HepG2 (cell line): ENCODE results near the gene CCDC82. TPM values are rescaled to one million over a fixed set of nuclear protein-coding genes. Genes with fewer than 3 reads are reported as not detected.

Experiments
- ATAC-seq: fragments of 200-7000 bp; cut with Tn5 transposase; 3 replicates; pipeline ENCODE4 v1.9.1; 2020; ENCODE audit warnings: mild to moderate bottlenecking, moderate library complexity
- BruUV-seq: library from RNA; stranded (reverse); fragments of 400-500 nt; replicated peaks from 2 replicates; lab custom pipeline; 2021; lab: Mats Ljungman, UMichigan
- CTCF ChIA-PET: fragments of 300-600 bp; formaldehyde crosslinking; extraction: SDS; loops from one replicate; lab custom pipeline; 2021; ENCODE audit warnings: low total read pairs, inconsistent platforms, low intra/inter-chr PET ratio; lab: Yijun Ruan, JAX
- POLR2A ChIA-PET: fragments of 350-600 bp; sonication (Branson Sonifier 250); formaldehyde crosslinking; loops from one replicate; lab custom pipeline; 2020; ENCODE audit warnings: antibody characterized with exemption, inconsistent platforms; lab: Yijun Ruan, JAX
- DNase-seq: peaks from one replicate; pipeline ENCODE4 v3.0.0-alpha.2; 2015; ENCODE audit warnings: low spot score
- FAIRE-seq: peaks from 3 replicates; lab custom pipeline; 2011; peaks lifted over from hg19 to GRCh38; lab: Jason Lieb, UNC
- H2AFZ ChIP-seq: one replicate; pipeline ENCODE4 v1.6.1; 2011; ENCODE audit warnings: low read length, inconsistent platforms
- H3K27ac ChIP-seq: fragments of 300-600 bp; 3 replicates; pipeline ENCODE4 v1.8.0; 2011; ENCODE audit warnings: mixed run types, mild to moderate bottlenecking, mixed read lengths, low read length, inconsistent platforms; ENCODE audit not compliant: insufficient read depth; ENCODE audit errors: extremely low read length
- H3K27me3 ChIP-seq, 2 experiments: fragments of 200-600 bp in 1 of 2; 2 replicates in 1 of 2; 3 replicates in 1 of 2; pipeline versions ENCODE4 v1.6.0 to v1.8.0; 2011; ENCODE audit warnings: low read length in 2 of 2, mild to moderate bottlenecking in 2 of 2, moderate library complexity in 2 of 2, inconsistent platforms in 1 of 2; ENCODE audit not compliant: insufficient read depth in 2 of 2, control insufficient read depth in 1 of 2
- H3K36me3 ChIP-seq, 2 experiments: fragments of 200-600 bp in 1 of 2; replicated peaks in 1 of 2; 2 replicates in 1 of 2; 3 replicates in 1 of 2; pipeline versions ENCODE4 v1.5.1 to v1.8.0; 2011; ENCODE audit warnings: low read length in 2 of 2, inconsistent platforms in 1 of 2; ENCODE audit not compliant: insufficient read depth in 2 of 2, control insufficient read depth in 1 of 2
- H3K4me1 ChIP-seq: 2 replicates; pipeline ENCODE4 v1.5.1; 2012; ENCODE audit warnings: low read length, inconsistent platforms; ENCODE audit not compliant: insufficient read depth
- H3K4me2 ChIP-seq: 2 replicates; pipeline ENCODE4 v1.6.0; 2011; ENCODE audit warnings: low read depth, low read length, inconsistent platforms
- H3K4me3 ChIP-seq, 3 experiments: fragments of 200-600 bp in 1 of 3; sonication (generic), shearing (Covaris generic) in 1 of 3; replicated peaks in 1 of 3; 2 replicates each; pipeline ENCODE4 v1.5.1; 2011 to 2016; ENCODE audit warnings: low read length in 3 of 3, inconsistent platforms in 2 of 3, low read depth in 2 of 3, mild to moderate bottlenecking in 2 of 3, control low read depth in 1 of 3, mixed read lengths in 1 of 3; ENCODE audit not compliant: insufficient read depth in 1 of 3
- H3K79me2 ChIP-seq: one replicate; pipeline ENCODE4 v1.6.1; 2011; ENCODE audit warnings: low read length, inconsistent platforms; ENCODE audit not compliant: insufficient read depth
- H3K9ac ChIP-seq: 2 replicates; pipeline ENCODE4 v1.6.0; 2011; ENCODE audit warnings: mild to moderate bottlenecking, low read depth, low read length, inconsistent platforms; ENCODE audit not compliant: insufficient read depth
- H3K9me3 ChIP-seq: 2 replicates; pipeline ENCODE4 v1.5.1; 2012; ENCODE audit warnings: mild to moderate bottlenecking, low read length
- H4K20me1 ChIP-seq: 2 replicates; pipeline ENCODE4 v1.6.0; 2011; ENCODE audit warnings: inconsistent platforms, mild to moderate bottlenecking, low read length, moderate library complexity; ENCODE audit not compliant: insufficient read depth
- ERF ChIP-seq: IDR thresholded peaks from 2 replicates; pipeline ENCODE4 v1.6.1; 2018; ENCODE audit warnings: missing biosample characterization, missing genetic modification reagents
- ETV5 ChIP-seq: IDR thresholded peaks from 2 replicates; pipeline ENCODE4 v1.6.1; 2018; ENCODE audit warnings: missing biosample characterization, missing genetic modification reagents, inconsistent platforms, borderline replicate concordance
- GTF3A ChIP-seq: sonication (generic); formaldehyde crosslinking; conservative IDR thresholded peaks from 2 replicates; pipeline ENCODE4 v1.4.0; 2020; ENCODE audit warnings: mild to moderate bottlenecking, missing genetic modification reagents
- KDM5B ChIP-seq: sonication (generic); formaldehyde crosslinking; IDR thresholded peaks from 2 replicates; pipeline ENCODE4 v1.4.0; 2020; ENCODE audit warnings: missing genetic modification reagents, mild to moderate bottlenecking, borderline replicate concordance
- LCORL ChIP-seq, 2 experiments: fragments of 450-650 bp in 1 of 2; sonication (generic) in 1 of 2; formaldehyde crosslinking in 1 of 2; IDR thresholded peaks; 2 replicates each; pipeline versions ENCODE4 v1.5.0 to v1.6.1; 2017 to 2020; ENCODE audit warnings: antibody characterized with exemption in 1 of 2, missing genetic modification reagents in 1 of 2
- MED1 ChIP-seq: sonication (generic); formaldehyde crosslinking; IDR thresholded peaks from 2 replicates; pipeline ENCODE4 v1.4.0; 2020; ENCODE audit warnings: missing genetic modification reagents
- POLR2AphosphoS5 ChIP-seq: IDR thresholded peaks from 2 replicates; pipeline ENCODE4 v1.6.1; 2012; ENCODE audit warnings: low read depth, low read length
- ZNF563 ChIP-seq: sonication (generic); formaldehyde crosslinking; IDR thresholded peaks from 2 replicates; pipeline ENCODE4 v1.8.0; 2022; ENCODE audit warnings: mild to moderate bottlenecking, moderate library complexity, missing genetic modification reagents
- ZNF672 ChIP-seq: sonication (generic); formaldehyde crosslinking; IDR thresholded peaks from 2 replicates; pipeline ENCODE4 v1.8.1; 2022; ENCODE audit warnings: missing genetic modification reagents
- ZNF737 ChIP-seq: sonication (generic); formaldehyde crosslinking; IDR thresholded peaks from 2 replicates; pipeline ENCODE4 v1.5.0; 2020; ENCODE audit warnings: missing genetic modification reagents, mild to moderate bottlenecking, borderline replicate concordance
- ZSCAN20 ChIP-seq: sonication (generic); formaldehyde crosslinking; IDR thresholded peaks from 2 replicates; pipeline ENCODE4 v1.4.0; 2020; ENCODE audit warnings: missing genetic modification reagents, mild to moderate bottlenecking, borderline replicate concordance
- WGBS: methylation state at CpG from one replicate; pipeline ENCODE4 v1.1.6; 2017; ENCODE audit warnings: low lambda C conversion rate; 5-methylcytosine and 5-hydroxymethylcytosine counted together
- in situ Hi-C: cut with HindIII; loops from 2 replicates; pipeline ENCODE4 v1.10.0; 2017; ENCODE audit warnings: low pct_unique_long_range_greater_than_20kb; ENCODE audit not compliant: extremely low pct_ligation_motif_present
- intact Hi-C: fragments of 100-400 bp; cut with micrococcal nuclease; formaldehyde crosslinking; loops from one replicate; pipeline ENCODE4 v1.10.0; 2022; ENCODE audit not compliant: unreplicated experiment
- polyA plus RNA-seq, 8 experiments: library from polyadenylated mRNA; depleted of rRNA in 3 of 8; stranded (reverse) in 7 of 8; unstranded in 1 of 8; fragments of >200 nt; fragmentation: Illumina TruSeq in 4 of 8; extraction: Trizol in 4 of 8; gene quantifications; 2 replicates each; pipeline versions ENCODE4 v1.2.1 to v1.2.3, GENCODE V29; 2011 to 2016; ENCODE audit warnings: low read depth in 4 of 8, missing spikeins in 1 of 8, mixed read lengths in 1 of 8; ENCODE audit not compliant: insufficient read depth in 1 of 8
- total RNA-seq, 5 experiments: library from RNA; depleted of rRNA; stranded (reverse); fragments of >200 nt; fragmentation: Illumina TruSeq; extraction: Trizol; gene quantifications; 2 replicates each; pipeline ENCODE4 v1.2.3, GENCODE V29; 2016; ENCODE audit warnings: low read depth in 1 of 5
- TF ChIP-seq, protein P1 (sequence below): sonication (generic); formaldehyde crosslinking; IDR thresholded peaks from 2 replicates; pipeline ENCODE4 v1.5.0; 2020; ENCODE audit warnings: missing genetic modification reagents, mild to moderate bottlenecking, borderline replicate concordance
- TF ChIP-seq, protein P2 (sequence below), 2 experiments: fragments of 450-650 bp in 1 of 2; sonication (generic) in 1 of 2; formaldehyde crosslinking; IDR thresholded peaks; 2 replicates each; pipeline versions ENCODE4 v1.5.0 to v1.8.0; 2020 to 2022; ENCODE audit warnings: mild to moderate bottlenecking in 1 of 2, missing genetic modification reagents in 1 of 2
- TF ChIP-seq, protein P3 (sequence below): sonication (generic); formaldehyde crosslinking; conservative IDR thresholded peaks from 2 replicates; pipeline ENCODE4 v1.8.1; 2023; ENCODE audit warnings: missing genetic modification reagents
- TF ChIP-seq, protein P4 (sequence below): sonication (generic); formaldehyde crosslinking; IDR thresholded peaks from 2 replicates; pipeline ENCODE4 v1.8.1; 2022; ENCODE audit warnings: mild to moderate bottlenecking, missing genetic modification reagents
- TF ChIP-seq, protein P5 (sequence below): sonication (generic); formaldehyde crosslinking; IDR thresholded peaks from 2 replicates; pipeline ENCODE4 v1.5.0; 2020; ENCODE audit warnings: missing genetic modification reagents

Gene CCDC82
- total and polyA plus RNA-seq, 2 of the 13 experiments (the other 11 are each of a cell fraction or from before 2014, with no cell fraction given) = 19.7 to 25.7 TPM

DNA sequence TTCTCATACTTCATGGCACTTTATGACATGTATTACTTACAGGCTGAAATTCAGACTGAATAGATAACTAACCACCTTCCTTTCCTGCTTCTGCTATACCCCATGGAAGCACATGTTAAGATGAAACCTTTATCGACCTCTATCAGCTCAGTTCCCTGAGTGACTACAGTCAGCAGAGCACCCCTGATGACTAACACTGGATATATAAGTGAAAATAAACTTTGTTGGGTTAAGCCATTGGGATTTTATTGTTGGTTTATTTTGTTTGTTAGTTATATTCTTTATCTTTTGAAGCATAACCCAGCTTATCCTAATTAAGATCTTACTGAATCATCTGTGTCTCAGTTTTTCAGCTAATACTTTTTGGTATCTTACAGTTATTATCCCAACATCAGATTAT, 23.7 kb downstream of the CCDC82 start (continued):
- TF ChIP-seq MED1 = no peak

DNA sequence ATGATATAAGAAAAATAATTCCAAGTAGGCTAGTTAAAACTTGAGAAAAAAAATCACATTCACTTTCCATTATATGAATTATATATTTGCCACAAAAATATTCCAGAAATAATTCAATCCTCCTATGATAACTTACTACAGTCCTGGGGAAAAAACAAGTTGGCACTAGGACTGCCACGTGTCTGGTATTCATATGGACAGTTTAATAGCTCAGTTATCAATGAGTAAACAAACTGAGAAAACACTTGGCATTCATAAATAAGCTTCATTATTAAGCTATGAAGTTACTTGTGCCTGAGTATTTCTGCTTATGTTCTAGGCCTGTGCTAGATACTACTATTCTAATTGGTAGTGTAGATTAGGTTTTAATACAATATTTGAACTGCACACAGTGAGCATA, 24.2 kb downstream of the CCDC82 start:
- H3K9ac ChIP-seq = no peak overlapping the region
- no peaks in the 10 kb centered on the region for H3K79me2 ChIP-seq
- peaks cover 2 to 39% of the 10 kb centered on the region in 2 experiments for H3K36me3 ChIP-seq
- in situ Hi-C loops = no loop called here
- no peak overlapping the region for H3K4me3 ChIP-seq
- H4K20me1 ChIP-seq = no peaks in the 10 kb centered on the region
- WGBS = 100% methylated on average over 1 of the region's 1 CpG
- no peak overlapping the region for H3K27ac ChIP-seq
- H2AFZ ChIP-seq = no peak overlapping the region
- H3K4me2 ChIP-seq = no peak overlapping the region
- no peaks in the 10 kb centered on the region for H3K9me3 ChIP-seq
- FAIRE-seq (no peak), ATAC-seq (no peak), DNase-seq (no peak)
- no peak for TF ChIP-seq ZNF563 (CRISPR knock-in tag)
- TF ChIP-seq ZNF737 (CRISPR knock-in tag) = no peak
- no peak for TF ChIP-seq ERF
- no peak for TF ChIP-seq GTF3A (CRISPR knock-in tag)
- TF ChIP-seq, protein P1, sequence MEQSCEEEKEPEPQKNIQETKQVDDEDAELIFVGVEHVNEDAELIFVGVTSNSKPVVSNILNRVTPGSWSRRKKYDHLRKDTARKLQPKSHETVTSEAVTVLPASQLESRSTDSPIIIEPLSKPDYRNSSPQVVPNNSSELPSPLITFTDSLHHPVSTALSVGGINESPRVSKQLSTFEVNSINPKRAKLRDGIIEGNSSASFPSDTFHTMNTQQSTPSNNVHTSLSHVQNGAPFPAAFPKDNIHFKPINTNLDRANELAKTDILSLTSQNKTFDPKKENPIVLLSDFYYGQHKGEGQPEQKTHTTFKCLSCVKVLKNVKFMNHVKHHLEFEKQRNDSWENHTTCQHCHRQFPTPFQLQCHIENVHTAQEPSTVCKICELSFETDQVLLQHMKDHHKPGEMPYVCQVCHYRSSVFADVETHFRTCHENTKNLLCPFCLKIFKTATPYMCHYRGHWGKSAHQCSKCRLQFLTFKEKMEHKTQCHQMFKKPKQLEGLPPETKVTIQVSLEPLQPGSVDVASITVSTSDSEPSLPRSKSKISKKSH (CRISPR knock-in tag) = no peak
- TF ChIP-seq LCORL (IDR thresholded peaks at IDR 0.05) = no peak
- TF ChIP-seq LCORL (CRISPR knock-in tag; IDR thresholded peaks at IDR 0.05) = no peak
- no peak for TF ChIP-seq ZSCAN20
- no peak for TF ChIP-seq ETV5 (CRISPR knock-in tag)
- TF ChIP-seq, protein P2, sequence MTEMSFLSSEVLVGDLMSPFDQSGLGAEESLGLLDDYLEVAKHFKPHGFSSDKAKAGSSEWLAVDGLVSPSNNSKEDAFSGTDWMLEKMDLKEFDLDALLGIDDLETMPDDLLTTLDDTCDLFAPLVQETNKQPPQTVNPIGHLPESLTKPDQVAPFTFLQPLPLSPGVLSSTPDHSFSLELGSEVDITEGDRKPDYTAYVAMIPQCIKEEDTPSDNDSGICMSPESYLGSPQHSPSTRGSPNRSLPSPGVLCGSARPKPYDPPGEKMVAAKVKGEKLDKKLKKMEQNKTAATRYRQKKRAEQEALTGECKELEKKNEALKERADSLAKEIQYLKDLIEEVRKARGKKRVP (CRISPR knock-in tag; IDR thresholded peaks at IDR 0.05) = no peak
- TF ChIP-seq, protein P3, sequence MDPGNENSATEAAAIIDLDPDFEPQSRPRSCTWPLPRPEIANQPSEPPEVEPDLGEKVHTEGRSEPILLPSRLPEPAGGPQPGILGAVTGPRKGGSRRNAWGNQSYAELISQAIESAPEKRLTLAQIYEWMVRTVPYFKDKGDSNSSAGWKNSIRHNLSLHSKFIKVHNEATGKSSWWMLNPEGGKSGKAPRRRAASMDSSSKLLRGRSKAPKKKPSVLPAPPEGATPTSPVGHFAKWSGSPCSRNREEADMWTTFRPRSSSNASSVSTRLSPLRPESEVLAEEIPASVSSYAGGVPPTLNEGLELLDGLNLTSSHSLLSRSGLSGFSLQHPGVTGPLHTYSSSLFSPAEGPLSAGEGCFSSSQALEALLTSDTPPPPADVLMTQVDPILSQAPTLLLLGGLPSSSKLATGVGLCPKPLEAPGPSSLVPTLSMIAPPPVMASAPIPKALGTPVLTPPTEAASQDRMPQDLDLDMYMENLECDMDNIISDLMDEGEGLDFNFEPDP = no peak
- no peak for TF ChIP-seq KDM5B (CRISPR knock-in tag)
- TF ChIP-seq, protein P4, sequence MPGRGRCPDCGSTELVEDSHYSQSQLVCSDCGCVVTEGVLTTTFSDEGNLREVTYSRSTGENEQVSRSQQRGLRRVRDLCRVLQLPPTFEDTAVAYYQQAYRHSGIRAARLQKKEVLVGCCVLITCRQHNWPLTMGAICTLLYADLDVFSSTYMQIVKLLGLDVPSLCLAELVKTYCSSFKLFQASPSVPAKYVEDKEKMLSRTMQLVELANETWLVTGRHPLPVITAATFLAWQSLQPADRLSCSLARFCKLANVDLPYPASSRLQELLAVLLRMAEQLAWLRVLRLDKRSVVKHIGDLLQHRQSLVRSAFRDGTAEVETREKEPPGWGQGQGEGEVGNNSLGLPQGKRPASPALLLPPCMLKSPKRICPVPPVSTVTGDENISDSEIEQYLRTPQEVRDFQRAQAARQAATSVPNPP (CRISPR knock-in tag) = no peak
- no peak for TF ChIP-seq ZNF672 (CRISPR knock-in tag)
- TF ChIP-seq POLR2AphosphoS5 = no peak
- TF ChIP-seq, protein P5, sequence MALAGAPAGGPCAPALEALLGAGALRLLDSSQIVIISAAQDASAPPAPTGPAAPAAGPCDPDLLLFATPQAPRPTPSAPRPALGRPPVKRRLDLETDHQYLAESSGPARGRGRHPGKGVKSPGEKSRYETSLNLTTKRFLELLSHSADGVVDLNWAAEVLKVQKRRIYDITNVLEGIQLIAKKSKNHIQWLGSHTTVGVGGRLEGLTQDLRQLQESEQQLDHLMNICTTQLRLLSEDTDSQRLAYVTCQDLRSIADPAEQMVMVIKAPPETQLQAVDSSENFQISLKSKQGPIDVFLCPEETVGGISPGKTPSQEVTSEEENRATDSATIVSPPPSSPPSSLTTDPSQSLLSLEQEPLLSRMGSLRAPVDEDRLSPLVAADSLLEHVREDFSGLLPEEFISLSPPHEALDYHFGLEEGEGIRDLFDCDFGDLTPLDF (CRISPR knock-in tag) = no peak
- BruUV-seq = no TSS peak
- ChIA-PET CTCF (no interaction called here), POLR2A (no interaction called here)
- intact Hi-C loops = no loop called here
- no peaks in the 10 kb centered on the region; a peak in 1 of 5 replicates for H3K27me3 ChIP-seq
- H3K4me1 ChIP-seq = no peaks in the 10 kb centered on the region
